ENCODE data around the gene MBNL3. TPM values are rescaled to one million over a fixed set of nuclear protein-coding genes. Genes with fewer than 3 reads are reported as not detected.
A peak's percentile ranks its signal among the peaks of the same experiment; 100 is the strongest.

Gene MBNL3
- total RNA-seq, 1 donor from 2014 or later = 10.4 TPM

GRCh38 chrX:132489578-132490419, 961 bp upstream of the MBNL3 start:
- H3K9me3 Mint-ChIP-seq (ENCODE audit: unreplicated experiment) = no peaks in the 10 kb centered on the region
- no peaks in the 10 kb centered on the region for H3K36me3 Mint-ChIP-seq (ENCODE audit: low read depth, unreplicated experiment)
- H3K4me3 Mint-ChIP-seq (ENCODE audit: unreplicated experiment) = peak overlapping the region; percentile 89
- no peak overlapping the region for H3K27ac Mint-ChIP-seq (ENCODE audit: unreplicated experiment)
- no peak for TF ChIP-seq CTCF (IDR thresholded peaks at IDR 0.05; ENCODE audit: unreplicated experiment)
- DNase-seq (ENCODE audit: low spot score) = peak; percentile 18
- H3K27me3 Mint-ChIP-seq (ENCODE audit: unreplicated experiment) = peaks cover 5% of the 10 kb centered on the region
- no peaks in the 10 kb centered on the region for H3K4me1 Mint-ChIP-seq (ENCODE audit: unreplicated experiment)

GRCh38 chrX:132488180-132488705, 595 bp downstream of the MBNL3 start:
- peaks cover 5% of the 10 kb centered on the region for H3K27me3 Mint-ChIP-seq (ENCODE audit: unreplicated experiment)
- H3K36me3 Mint-ChIP-seq (ENCODE audit: low read depth, unreplicated experiment) = no peaks in the 10 kb centered on the region
- no peaks in the 10 kb centered on the region for H3K9me3 Mint-ChIP-seq (ENCODE audit: unreplicated experiment)
- H3K27ac Mint-ChIP-seq (ENCODE audit: unreplicated experiment) = peak overlapping the region; percentile 48
- H3K4me1 Mint-ChIP-seq (ENCODE audit: unreplicated experiment) = no peaks in the 10 kb centered on the region
- DNase-seq (ENCODE audit: low spot score) = no peak
- TF ChIP-seq CTCF (IDR thresholded peaks at IDR 0.05; ENCODE audit: unreplicated experiment) = no peak
- peak overlapping the region; percentile 87 for H3K4me3 Mint-ChIP-seq (ENCODE audit: unreplicated experiment)

- H3K27ac Mint-ChIP-seq (ENCODE audit: unreplicated experiment) = no peak overlapping the region
- H3K4me1 Mint-ChIP-seq (ENCODE audit: unreplicated experiment) = peaks cover 3% of the 10 kb centered on the region
- H3K36me3 Mint-ChIP-seq (ENCODE audit: low read depth, unreplicated experiment) = no peaks in the 10 kb centered on the region
- H3K4me3 Mint-ChIP-seq (ENCODE audit: unreplicated experiment) = no peak overlapping the region
- H3K9me3 Mint-ChIP-seq (ENCODE audit: unreplicated experiment) = no peaks in the 10 kb centered on the region
- H3K27me3 Mint-ChIP-seq (ENCODE audit: unreplicated experiment) = peaks cover 5% of the 10 kb centered on the region
- no peak for DNase-seq (ENCODE audit: low spot score)
- TF ChIP-seq CTCF (IDR thresholded peaks at IDR 0.05; ENCODE audit: unreplicated experiment) = no peak
Observed at GRCh38 chrX:132486599-132487178, 2.1 kb downstream of the MBNL3 start.

- H3K4me3 Mint-ChIP-seq (ENCODE audit: unreplicated experiment) = no peak overlapping the region
- DNase-seq (ENCODE audit: low spot score) = no peak
- H3K4me1 Mint-ChIP-seq (ENCODE audit: unreplicated experiment) = peaks cover 14% of the 10 kb centered on the region
- peaks cover 3% of the 10 kb centered on the region for H3K27me3 Mint-ChIP-seq (ENCODE audit: unreplicated experiment)
- no peak for TF ChIP-seq CTCF (IDR thresholded peaks at IDR 0.05; ENCODE audit: unreplicated experiment)
- no peaks in the 10 kb centered on the region for H3K9me3 Mint-ChIP-seq (ENCODE audit: unreplicated experiment)
- H3K27ac Mint-ChIP-seq (ENCODE audit: unreplicated experiment) = no peak overlapping the region
- no peaks in the 10 kb centered on the region for H3K36me3 Mint-ChIP-seq (ENCODE audit: low read depth, unreplicated experiment)
Observed at GRCh38 chrX:132483951-132484350, 4.9 kb downstream of the MBNL3 start.

GRCh38 chrX:132483488-132483887, 5.3 kb downstream of the MBNL3 start:
- H3K27ac Mint-ChIP-seq (ENCODE audit: unreplicated experiment) = no peak overlapping the region
- peaks cover 14% of the 10 kb centered on the region for H3K4me1 Mint-ChIP-seq (ENCODE audit: unreplicated experiment)
- no peak for DNase-seq (ENCODE audit: low spot score)
- H3K36me3 Mint-ChIP-seq (ENCODE audit: low read depth, unreplicated experiment) = no peaks in the 10 kb centered on the region
- H3K4me3 Mint-ChIP-seq (ENCODE audit: unreplicated experiment) = no peak overlapping the region
- peaks cover 3% of the 10 kb centered on the region for H3K27me3 Mint-ChIP-seq (ENCODE audit: unreplicated experiment)
- H3K9me3 Mint-ChIP-seq (ENCODE audit: unreplicated experiment) = no peaks in the 10 kb centered on the region
- TF ChIP-seq CTCF (IDR thresholded peaks at IDR 0.05; ENCODE audit: unreplicated experiment) = no peak
